ENCODE data around the gene ZNF22. TPM values are rescaled to one million over a fixed set of nuclear protein-coding genes. Genes with fewer than 3 reads are reported as not detected.

Gene ZNF22
- total RNA-seq, 1 experiment from 2014 or later = 47.1 TPM

GRCh38 chr10:44977287-44978212 is 23.2 kb upstream of the ZNF22 start:
- no peak for DNase-seq (ENCODE audit: low read depth)

DNA sequence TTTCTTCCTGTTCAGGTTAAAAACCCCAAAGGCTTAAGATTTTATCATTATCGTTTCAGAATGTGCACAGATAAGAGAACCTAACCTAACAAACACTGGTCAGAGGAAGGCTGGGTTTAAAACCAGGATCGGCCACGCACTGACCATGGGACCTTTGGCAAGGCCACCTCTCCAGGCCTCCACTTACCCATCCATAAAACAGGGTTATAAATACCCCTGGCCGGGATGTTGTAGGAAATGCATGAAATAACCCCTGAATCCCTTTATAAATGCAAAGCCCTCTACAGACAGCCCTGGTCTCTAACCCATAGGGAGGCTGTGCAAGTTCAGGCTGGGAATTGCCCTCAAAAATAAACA is 22.5 kb upstream of the ZNF22 start:
- no peak for DNase-seq (ENCODE audit: low read depth)

DNA sequence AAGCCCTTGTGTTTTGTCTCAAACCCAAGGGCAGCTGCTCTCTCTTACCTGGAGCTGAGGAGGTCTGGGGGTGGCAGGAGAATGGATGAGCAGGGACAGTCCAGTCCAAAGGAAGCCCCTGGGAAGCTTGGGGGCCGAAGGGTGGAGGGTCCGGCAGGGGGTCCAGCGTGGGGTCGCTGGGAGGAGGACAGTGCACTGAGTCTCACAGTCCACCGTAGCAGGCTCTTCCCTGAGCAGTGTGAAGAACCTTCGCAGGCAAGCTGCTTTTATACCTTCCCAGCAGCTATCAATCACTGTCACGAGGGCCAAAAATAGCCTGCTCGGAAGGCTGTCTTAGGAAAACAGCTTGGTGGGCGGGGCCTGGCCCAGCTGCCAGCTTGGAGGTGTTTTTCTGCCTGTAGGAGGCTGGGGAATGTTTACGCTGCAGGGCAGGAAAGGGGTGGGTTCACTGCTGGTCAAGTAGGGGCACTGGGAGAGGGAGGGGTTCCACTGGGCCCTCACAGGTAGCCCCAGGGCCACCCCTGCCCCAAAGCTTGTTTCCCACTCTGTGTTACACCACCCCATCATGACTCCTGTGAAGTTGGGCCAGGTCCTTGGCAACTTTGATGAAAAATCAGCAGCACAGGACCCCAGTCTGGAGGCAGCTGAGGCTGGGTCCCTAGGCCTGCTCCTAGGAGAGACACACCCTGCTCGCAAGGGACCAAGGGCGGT is 22.0 kb upstream of the ZNF22 start, which contains the start of gene DEPP1:
DEPP1 (minus strand) TSS at position 240 of the 711 bp plus-strand sequence. CDS start 779 bp downstream, outside the sequence.
- peak; percentile 94 for DNase-seq (ENCODE audit: low read depth)

GRCh38 chr10:44979281-44980191 is 21.2 kb upstream of the ZNF22 start:
- no peak for DNase-seq (ENCODE audit: low read depth)

DNA sequence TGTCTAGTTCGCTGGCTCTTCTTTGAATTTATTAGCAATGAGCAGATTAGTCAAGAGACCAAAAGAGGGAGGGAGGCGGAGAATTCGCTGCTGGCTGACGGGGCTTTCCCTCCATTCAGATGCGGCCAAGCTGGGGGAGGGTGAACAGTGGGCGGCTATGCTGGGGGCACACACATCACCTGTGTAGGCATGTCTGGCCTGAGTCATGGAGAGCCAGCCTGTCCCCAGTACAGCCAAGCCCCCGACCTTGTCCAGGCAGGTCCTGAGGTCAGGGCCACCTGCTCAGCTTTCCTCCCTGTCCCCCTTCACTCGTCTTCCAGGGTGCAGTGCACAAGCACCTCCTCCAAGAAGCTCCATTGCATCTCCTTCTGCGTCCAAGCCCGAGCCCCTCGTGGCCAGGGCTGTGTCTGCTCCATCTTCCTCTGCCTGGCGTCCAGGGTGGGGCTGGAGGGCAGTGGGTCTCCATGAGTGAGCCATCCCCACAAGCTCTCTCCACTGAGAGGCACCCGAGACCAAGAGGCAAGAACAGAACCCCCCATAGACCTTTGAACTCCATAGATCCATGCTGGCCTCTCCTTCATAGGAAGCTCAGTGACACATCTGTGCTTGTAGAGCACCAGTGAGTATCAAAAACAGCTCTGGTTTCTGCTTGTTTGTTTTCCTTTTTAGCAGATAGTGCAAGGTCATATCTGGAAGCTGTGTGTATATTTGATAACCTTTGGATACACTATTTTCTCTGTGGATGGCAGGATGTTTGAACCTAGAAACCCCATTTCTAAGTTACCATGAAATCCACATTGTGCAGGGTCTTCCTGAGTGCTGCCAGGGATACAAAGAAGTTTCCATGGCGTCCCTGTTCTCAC is 20.2 kb upstream of the ZNF22 start:
- no peak for DNase-seq (ENCODE audit: low read depth)

- DNase-seq (ENCODE audit: low read depth) = peak; percentile 87
These were observed 19.3 kb upstream of the ZNF22 start for GRCh38 chr10:44981172-44982113.

GRCh38 chr10:44982114-44982460 is 18.6 kb upstream of the ZNF22 start:
- DNase-seq (ENCODE audit: low read depth) = peak; percentile 95

DNA sequence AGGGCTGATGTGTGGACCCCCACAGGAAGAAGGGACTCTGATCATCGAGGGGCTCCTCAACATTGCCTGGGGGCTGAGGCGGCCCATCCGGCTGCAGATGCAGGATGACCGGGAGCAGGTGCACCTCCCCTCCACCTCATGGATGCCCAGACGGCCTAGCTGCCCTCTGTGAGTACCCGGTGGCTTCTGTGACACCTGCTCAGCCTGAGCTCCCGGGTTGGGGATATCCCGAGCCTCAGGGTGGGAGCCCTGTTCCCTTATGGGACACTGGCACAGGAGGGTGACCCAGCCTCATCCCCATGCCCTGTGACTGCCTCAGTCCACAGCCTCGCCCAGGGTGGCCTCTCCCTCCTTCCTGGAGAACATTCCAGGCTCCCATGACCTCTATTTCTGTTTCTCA is 18.2 kb upstream of the ZNF22 start:
- no peak for DNase-seq (ENCODE audit: low read depth)

- DNase-seq (ENCODE audit: low read depth) = no peak
These were observed 17.4 kb upstream of the ZNF22 start for GRCh38 chr10:44983066-44983894.

- DNase-seq (ENCODE audit: low read depth) = no peak
These were observed 16.8 kb upstream of the ZNF22 start for GRCh38 chr10:44983895-44984278.

- DNase-seq (ENCODE audit: low read depth) = no peak
These were observed 16.0 kb upstream of the ZNF22 start for GRCh38 chr10:44984671-44985101.

- DNase-seq (ENCODE audit: low read depth) = no peak
These were observed 15.5 kb upstream of the ZNF22 start for GRCh38 chr10:44985175-44985681.

GRCh38 chr10:44986179-44986578 is 14.5 kb upstream of the ZNF22 start:
- no peak for DNase-seq (ENCODE audit: low read depth)

DNA sequence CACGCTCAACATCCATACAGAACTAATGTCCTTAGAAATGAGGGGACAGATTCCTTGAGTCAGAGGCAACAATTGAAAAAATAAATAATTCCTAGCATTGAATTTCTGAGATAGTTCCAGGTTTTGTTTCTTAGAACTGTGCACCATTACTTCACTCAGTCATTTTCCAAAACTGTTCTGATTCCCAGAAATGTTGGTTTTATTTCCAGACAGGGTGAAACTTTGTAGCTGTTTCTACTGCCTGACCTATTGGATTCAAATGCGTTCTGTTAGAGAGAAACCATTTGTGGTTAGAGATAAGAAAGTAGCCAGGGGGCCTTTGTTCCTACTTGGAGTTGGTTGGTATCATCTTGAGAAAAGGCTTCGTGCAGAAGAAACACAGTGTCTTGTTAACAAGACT is 14.1 kb upstream of the ZNF22 start:
- DNase-seq (ENCODE audit: low read depth) = peak; percentile 50

DNA sequence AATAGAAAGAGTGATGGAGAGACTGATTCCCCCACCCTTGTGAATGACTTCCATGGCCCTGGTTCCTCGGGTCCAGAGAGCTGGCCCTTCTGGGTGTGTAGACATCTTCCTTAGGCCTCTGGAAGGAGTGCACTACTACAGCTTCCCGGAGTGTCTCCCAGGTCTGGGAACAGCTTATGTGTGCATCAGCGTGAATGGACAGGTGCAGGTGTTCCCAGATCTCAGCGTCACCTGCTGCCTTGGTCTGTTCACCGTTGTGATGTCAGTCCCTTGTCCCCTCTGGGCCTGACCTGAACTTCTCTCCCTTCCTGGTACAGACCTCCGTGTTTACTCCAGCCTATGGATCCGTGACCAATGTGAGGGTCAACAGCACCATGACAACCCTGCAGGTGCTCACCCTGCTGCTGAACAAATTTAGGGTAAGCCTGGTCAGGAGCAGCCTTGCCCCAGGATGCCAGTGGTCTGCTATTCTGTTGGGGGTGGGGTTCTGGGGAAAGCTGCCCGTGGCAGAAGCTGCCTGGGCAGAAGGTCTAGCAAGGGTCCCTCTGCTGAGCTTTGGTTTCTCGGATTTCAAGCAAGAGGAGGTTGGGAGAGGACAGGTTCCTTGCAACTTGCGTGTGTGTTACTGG is 11.7 kb upstream of the ZNF22 start:
- DNase-seq (ENCODE audit: low read depth) = no peak

GRCh38 chr10:44989597-44990301 is 11.0 kb upstream of the ZNF22 start:
- no peak for DNase-seq (ENCODE audit: low read depth)

DNA sequence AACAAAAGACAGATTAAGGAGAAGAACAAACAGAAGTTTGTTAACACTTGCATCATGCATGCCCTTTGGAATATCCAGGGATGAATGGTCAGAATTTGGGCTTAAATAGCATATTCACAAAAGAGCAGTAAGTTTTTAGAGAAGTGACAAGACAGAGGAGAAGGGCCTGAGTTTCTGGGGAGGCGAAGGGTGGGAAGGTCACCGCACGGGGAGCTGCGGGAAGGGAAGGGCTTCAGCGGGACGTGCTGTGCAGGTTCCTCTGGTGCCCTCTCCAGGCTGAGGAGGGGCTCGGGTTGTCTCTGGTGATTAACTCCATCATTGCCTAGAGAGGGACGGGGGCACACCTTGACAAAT is 10.4 kb upstream of the ZNF22 start:
- no peak for DNase-seq (ENCODE audit: low read depth)

- DNase-seq (ENCODE audit: low read depth) = no peak
These were observed 9.8 kb upstream of the ZNF22 start for GRCh38 chr10:44990965-44991364.

Data from RPMI7951 (cell line).